Measurements from ENCODE around the gene ATP2C2.
"Not testable (repeated sequence)": the region's sequence is repeated elsewhere in the genome, so short reads cannot be mapped to it uniquely, and the experiment has no call there.

The ATP2C2 gene

DNA sequence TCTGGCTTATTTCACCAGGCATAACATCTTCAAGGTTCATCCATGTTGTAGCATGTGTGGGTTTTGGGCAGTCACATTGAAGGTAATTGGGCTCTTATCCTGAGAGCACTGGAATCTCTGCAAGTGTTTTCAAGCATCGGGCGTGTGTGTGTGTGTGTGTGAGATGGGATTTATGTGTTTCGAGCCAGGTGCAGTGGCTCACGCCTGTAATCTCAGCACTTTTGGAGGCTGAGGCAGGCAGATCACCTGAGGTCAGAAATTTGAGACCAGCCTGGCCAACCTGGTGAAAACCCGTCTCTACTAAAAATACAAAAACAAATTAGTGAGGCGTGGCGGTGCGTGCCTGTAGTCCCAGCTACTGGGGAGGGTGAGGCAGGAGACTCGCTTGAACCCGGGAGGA lies 27.7 kb downstream of the ATP2C2 start:
- not testable (repeated sequence) for DNase-seq (ENCODE audit: low spot score)

DNA sequence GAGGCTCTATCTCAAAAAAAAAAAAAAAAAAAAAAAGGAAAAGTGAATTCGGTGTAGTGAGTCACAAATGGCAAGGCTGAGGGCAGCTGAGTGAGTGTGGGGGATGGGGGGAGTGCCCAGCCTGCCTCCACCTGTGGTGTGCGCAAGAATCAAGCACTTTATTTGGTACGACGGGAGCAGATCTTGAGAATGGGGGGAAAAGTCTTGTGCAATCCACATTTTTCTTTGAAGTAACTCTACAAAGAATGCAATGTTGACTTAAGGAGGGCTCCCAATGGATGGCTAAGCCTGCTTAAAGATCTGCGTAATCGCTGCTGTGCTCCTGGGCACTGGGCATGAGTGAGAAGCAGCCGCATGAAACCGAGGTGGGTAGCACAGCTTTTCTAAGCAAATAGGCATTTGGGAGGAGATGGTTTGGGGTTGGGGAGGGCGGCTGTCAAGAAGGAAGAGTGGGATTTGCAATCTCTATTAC lies 28.2 kb downstream of the ATP2C2 start:
- peak; percentile 82 for DNase-seq (ENCODE audit: low spot score)

DNA sequence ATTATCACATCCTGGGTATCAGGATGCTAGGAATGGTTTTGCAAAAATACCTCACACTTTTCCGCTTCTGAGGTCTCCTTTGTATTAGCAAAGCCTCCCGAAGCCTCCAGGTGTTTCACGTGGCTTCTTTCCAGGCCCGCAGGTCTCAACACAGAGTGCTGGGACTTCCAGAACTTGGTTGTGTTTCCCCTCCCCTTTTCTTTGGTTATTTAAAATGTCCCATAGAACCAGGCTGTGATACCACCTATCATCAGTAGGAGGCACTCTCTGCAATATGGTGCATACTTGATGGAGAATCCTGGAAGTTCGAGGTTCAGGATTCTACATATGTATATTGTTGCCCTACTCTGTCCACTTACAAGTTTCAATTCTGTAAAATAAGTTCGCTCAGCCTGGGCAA lies 28.8 kb downstream of the ATP2C2 start:
- DNase-seq (ENCODE audit: low spot score): no peak

DNA sequence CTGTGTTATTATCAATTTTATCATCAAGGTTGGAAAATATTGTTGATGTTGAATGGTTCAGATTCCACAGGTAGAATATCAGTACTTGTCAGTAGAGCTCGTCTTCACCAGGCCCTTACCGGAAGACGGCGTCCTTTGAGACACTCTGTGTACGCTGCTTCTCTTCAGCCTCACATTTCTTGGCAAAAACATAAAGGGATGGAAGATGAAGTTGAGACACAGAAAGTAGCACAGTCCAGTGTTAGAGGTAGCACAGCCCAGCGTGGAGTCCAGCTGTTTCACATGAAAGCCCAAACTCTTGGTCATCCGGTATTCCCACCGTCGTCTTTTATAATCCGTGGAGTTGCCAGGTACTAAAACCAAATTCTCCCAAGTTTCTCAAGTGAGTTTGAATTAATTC lies 30.4 kb downstream of the ATP2C2 start:
- no peak for DNase-seq (ENCODE audit: low spot score)

DNA sequence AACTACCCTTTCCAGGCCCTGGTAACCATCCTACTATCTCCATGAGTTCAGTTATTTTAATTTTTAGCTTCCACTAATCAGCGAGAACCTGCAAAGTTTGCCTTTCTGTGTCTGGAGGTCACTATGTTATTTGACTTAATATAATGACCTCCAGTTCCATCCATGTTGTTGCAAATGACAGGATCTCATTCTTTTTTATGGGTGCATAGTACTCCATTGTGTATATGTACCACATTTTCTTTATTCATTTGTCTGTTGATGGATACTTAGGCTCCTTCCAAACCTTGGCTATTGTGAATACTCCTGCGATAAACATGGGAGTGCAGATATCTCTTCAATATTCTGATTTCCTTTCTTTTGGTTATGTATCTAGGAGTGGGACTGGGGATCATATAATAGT lies 31.6 kb downstream of the ATP2C2 start:
- not testable (repeated sequence) for DNase-seq (ENCODE audit: low spot score)

DNA sequence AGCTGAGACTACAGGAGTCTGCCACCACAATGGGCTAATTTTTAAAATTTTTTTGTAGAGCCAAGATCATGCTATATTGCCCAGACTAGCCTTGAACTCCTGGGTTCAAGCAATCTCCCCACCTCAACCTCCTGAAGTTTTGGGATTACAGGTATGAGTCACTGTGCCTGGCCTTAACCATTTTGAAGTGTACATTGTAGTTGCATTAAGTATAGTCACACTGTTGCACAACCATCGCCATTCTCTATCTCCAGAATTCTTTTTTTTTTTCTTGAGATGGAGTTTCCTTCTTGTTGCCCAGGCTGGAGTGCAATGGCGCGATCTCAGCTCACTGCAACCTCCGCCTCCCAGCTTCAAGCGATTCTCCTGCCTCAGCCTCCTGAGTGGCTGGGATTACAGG lies 35.1 kb downstream of the ATP2C2 start:
- not testable (repeated sequence) for DNase-seq (ENCODE audit: low spot score)

DNA sequence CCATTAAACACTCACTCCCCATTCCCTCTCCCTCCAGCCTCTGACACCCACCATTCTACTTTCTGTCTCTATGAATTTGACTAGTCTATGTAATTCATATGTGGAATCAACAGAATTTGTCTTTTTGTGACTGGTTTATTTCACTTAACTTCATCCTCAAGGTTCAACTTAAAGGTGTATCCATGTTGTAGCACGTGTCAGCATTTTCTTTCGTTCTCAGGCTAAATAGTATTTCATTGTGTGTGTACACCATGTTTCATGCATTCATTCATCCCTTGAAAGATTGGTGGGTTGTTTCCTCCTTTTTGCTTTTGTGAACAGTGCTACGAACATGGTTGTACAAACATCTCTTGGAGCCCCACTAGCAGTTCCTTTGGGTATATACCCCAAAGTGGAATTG lies 36.0 kb downstream of the ATP2C2 start:
- no peak for DNase-seq (ENCODE audit: low spot score)

DNA sequence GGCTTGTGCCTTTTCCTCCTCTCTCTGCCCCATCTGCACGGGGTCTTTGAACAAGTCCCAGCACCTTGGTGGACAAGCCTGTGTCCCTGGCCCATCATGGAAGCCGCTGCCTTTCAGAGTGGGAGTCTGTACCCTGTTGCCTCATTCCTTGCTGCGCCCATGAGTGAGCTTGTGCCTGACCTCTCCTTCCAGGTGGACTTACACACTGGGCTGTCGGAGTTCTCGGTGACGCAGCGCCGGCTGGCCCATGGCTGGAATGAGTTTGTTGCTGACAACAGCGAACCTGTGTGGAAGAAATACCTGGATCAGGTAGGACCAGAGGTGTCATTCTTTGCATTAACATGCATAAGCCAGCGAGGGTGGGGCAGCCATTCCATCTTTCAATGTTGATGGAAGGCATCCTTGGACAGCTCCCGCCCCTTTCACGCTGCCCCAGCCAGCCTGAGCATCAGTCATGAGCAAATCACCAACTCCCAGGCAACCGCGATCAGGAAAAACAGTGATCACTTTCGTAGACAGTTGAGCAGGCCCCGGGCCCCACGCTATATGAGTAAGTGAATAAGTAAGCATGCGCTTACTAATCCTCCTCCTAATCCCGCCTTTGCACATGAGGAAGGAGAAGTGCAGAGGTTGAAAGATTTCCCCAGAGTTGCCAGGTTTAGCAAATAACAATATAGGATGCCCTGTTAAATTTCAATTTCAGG lies 36.8 kb downstream of the ATP2C2 start:
- no peak for DNase-seq (ENCODE audit: low spot score)

DNA sequence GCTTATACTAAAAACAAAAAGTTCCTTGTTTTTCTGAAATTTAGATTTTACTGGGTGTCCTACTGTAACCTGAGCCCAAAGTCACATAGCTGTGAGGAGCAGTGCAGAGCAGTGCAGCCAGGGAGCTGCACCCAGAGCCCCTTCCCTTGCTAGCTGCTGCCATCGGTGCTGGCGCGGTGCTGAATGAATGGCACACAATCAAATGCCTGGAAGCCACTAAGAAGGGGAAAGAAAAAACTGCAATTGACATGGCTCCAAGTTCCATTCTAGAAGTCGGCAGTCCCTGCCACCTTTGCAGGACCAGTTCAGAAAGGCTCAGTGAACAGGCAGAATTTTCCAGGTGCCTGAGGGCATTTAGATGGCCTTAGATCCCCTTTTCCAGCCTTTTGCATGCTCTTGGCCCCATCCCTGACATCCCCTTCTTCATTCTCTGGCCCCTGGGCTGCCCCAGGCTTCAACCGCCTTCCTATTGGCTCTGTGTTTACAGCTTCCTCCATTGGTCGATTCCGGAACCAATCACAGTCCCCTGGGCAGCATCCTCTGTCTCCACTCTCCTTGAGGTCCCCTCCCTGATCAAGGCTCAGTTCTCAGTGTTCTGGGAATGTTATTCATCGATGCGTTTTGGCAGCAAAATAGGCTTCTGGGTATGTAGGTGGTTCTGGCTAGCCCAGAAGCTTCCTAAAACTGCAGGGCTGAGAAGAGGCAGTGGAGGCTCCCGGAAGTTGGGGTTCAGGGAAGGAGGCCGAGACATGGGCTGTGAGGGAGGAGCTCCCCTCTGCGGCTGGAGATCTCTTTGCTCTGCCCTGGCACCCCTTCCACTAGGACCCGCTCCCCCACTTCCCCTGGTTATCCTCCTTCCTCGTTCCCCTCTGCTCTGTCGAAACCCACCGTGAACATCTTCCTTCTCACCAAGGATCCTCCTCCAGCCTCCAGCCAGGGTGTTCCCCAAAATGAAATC lies 37.9 kb downstream of the ATP2C2 start:
- no peak for DNase-seq (ENCODE audit: low spot score)

DNA sequence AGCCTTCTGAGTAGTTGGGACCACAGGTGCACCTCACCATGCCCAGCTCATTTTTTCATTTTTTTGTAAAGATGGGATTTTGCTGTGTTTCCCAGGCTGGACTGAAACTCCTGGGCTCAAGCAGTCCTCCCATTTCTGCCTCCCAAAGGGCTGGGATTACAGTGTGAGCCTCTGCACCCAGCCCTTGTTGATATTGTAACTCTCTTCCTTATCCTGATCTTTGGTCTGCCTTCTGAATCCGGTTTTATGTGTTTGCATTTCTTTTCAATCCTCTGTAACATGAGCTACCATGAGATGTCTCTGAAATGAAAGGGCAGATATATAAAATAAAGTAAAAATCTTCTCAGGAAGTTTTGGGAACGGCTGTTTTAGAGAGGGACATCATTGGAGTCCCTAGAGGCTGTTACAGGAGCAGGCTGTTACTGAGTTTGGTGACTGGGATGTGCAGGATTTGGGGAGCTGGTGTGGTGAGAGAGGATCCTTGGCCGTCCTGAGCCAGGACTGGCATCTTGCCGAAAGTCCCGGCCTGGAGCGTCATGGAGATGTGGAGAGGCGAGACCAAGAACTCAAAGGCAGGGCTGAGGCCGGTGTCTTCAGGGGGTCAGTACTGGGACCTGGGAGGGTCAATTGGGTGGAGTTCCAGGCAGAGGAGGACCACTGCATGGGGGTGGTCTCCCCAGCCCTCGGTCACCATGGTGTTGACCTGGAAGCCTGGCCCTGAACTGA lies 39.4 kb downstream of the ATP2C2 start:
- DNase-seq (ENCODE audit: low spot score): no peak

DNA sequence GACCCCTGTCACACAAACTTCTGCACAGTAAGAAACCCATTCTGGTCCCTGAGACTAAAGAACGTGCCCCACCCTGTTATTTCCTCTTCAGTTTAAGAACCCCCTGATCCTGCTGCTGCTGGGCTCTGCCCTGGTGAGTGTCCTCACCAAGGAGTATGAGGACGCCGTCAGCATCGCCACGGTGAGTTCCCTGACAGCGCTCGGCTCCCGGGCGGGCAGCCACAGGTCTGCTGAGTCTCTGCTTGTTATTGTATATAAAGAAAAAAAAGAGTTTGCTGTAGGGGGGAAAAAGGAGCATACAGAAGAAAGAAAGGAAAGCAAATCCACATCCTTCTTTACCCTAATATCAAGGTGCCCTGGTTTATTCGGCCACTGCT lies 40.0 kb downstream of the ATP2C2 start:
- DNase-seq (ENCODE audit: low spot score): no peak

DNA sequence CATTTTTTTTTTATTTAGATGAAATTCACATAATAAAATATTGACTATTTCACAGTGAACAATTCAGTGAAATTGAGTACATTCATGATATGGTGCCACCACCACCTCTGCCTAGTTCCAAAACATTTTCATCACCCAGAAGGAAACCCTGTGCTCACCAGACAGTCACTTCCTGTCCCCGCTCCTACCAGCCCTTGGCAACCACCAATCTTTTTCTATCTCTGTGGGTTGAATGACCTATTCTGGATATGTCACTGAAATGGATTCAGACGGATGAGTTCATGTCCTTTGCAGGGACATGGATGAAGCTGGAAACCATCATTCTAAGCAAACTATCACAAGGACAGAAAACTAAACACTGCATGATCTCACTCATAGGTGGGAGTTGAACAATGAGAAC lies 40.5 kb downstream of the ATP2C2 start:
- no peak for DNase-seq (ENCODE audit: low spot score)

DNA sequence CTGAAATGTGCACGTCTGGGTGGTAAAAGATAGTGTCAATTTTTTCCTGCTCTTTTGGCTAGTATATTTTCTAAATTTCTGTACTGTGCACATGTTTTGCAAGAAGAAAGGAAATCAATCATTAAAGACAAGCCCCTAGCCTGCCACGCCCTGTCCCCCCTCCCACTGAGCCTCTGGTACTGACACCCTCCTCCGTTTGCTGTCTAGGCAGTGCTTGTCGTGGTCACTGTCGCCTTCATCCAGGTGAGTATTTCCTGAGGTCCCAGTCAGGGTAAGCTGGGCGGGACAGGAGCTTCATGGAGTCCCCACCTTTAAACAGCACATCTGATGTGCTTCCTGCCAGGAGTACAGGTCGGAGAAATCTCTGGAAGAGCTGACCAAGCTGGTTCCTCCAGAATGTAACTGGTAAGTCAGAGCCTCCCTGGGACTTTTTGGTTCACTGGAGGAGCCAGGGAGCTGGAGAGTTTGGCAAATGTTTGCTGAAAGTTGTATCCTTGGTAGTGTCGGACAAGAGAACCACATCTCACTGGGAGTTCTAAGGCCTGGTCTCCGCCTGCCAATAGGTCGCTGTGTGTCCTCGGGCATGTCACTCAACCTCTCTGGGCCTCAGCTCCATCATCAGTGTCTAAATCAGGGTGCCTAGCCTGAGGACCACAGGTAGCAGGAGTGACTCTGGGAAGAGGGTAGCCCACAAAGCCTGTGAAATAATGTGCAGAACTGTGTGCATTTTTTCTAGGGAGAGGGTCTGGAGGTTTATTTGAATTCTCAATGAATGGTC lies 42.2 kb downstream of the ATP2C2 start:
- no peak for DNase-seq (ENCODE audit: low spot score)

DNA sequence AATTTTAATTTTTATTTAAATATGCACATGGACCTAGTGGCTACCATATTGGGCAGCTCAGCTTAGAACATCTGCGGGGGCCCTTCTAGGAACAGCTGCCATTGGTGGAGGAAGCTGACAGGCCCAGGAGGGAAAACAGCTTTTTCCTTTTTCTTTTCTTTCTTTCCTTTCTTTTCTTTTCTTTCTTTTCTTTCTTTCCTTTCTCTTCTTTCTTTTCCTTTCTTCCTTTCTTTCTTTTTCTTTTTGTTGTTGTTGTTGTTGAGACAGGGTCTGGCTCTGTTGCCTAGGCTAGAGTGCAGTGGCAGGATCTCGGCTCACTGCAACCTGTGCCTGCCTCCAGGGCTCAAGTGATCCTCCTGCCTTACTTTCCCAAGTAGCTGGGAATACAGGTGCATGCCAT lies 43.4 kb downstream of the ATP2C2 start:
- no peak for DNase-seq (ENCODE audit: low spot score)

DNA sequence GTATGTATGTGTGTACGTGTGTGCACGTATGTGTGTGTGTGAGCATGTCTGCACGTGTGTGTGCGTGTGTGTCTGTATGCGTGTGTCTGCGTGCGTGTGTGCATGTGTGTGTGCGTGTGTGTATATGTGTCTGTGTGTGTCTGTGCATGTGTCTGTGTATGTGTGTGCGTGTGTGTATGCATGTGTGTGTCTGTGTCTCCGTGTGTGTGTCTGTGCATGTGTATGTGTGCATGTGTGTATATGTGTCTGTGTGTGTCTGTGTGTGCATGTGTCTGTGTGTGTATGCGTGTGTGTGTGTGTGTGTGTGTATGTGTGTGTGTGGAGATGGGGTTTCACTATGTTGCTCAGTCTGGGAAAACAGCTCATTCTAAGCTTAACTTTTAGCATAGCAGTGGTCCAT lies 43.9 kb downstream of the ATP2C2 start:
- no peak for DNase-seq (ENCODE audit: low spot score)

DNA sequence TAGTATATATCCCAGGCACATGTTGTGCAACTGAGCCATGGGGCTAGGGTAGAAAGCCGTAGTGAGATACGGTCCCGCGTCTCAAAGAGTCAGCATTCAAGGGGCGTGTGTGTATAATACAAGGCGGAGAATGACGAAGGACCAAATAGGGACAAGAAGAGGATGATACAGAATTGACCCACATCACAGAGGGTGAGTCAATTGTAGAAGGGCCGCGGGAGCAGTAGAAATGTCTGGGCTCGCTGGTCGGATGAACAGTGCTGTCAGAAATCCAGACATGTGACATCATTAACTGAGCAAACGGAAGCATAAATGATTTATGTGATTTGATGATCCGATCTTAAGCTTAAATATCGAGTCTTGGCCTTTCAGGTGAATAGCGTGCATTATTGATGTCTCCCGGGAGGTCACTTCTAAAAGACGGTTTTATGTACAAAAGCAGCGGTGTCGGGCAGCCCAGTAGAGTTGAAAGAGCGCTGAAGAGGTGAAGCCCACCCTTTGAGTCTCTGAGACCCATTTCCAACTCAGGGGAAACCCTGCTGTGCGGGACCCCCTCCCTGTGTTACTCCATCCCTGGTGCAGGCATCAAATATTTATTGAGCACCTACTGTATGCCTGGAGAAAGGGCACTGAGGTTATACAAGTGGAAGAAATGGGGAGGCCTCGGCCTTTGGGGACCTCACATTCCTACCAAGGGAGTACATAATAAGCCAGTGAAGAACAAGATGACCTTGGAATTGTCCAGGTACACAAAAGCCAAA lies 45.1 kb downstream of the ATP2C2 start:
- DNase-seq (ENCODE audit: low spot score): no peak

DNA sequence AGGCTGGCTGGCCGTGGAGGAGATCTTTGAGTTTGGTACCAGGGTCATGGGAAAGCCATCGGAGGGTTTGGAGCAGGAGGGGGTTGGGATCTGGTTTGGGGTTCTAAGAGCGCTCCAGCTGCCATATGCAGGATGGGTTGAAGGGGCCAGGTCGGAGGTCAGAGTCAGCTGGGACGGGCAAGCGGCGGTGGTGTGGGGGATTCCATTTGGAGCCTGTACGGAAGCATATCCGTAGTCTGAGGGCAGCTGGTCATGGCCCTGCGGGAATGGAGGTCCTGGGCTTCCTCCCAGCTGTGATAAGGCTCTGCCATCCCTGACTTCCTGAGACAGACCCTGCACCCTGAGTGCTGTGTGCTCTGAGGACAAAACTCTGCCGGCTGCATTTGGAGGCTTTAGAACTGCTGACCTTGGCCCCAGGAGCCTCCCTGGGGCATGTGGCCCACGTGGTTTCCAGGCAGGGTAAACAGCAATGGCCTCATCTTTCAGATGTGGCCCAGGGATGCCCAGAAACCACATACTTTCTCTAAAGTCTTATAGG lies 46.5 kb downstream of the ATP2C2 start:
- DNase-seq (ENCODE audit: low spot score): no peak

DNA sequence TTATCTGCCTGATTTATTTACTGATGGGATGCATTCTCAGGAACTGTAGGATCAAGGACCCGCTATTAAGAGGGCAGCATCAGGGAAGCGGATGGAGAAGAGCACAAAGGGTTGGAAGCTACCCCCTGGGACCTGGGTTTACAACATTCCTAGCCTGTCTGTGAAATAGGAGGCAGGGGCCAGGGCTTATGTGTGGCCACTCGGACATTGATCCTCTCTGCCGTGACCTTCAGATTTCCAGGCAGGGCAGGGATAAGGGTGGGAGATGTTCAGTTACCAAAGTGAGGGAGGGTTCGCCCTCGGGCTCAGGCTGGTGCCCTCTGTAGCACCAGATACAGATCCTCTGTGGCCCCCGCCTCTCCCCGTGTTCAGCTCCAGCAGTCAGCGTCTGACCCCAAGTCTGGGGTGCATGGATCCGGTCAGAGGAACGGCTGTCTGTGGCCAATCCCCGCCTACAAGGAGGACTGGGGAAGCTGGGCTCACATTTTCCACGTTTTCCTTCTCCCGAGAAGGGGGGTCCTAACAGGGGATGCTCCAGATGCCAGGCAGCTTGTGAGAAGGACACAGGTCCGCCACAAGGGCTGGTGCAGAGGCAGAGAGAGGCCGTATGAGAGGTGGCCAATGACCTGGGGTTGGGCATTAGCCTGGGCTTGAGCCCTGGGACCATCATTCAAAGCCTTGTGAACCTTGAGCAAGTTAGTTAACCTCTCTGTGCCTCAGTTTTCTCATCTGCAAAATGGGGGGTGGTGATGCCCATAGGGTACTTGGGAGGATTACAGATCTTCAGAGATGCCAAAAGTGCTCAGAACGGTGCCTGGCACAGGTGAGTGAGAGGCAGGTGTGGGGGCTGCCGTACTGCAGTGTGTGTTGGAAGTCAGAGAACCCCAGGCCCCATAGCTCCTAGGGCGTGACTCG lies 48.3 kb downstream of the ATP2C2 start:
- DNase-seq (ENCODE audit: low spot score): no peak

DNA sequence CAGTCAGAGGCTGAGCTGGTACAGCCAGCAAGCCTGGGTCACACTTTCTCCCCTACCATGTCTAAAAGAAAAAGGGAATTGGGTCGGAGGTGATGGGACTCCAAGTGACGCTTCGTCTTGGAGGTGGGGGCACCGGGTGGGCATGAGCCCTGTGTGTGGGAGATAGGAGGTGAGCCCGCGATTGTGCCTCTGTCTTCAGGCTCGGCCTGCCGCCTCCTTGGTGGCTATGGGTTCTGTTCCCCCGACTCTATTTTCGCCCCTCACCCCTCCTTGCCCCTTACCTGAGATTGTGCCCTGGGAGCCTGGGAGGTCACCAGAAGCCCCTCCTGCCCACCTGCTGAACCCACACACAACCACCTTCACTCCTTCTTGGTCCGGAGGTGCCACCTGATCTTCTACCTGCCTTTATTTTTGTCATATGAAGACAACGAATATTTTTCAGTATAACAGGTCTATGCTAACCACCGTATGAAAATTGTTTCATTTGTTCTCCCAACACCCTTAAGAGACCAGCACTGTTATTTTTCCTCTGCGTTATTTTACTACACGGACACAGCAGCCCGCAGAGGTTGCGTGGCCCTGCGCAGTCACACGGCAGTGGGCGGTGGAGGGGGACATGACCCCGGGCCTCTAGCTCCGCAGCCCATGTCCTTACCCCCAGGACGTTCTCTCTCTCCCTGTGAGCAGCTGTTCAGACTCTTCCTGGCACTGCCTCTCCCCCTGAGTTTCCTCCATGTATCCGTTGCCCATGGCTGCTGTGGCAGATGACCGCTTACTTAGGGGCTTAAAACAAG lies 49.9 kb downstream of the ATP2C2 start:
- no peak for DNase-seq (ENCODE audit: low spot score)

Measured in kidney tubule cell (primary cell).